NCI-H82 treated with DMSO at 0.1 percent for 48 hours (cell line): Measurements from ENCODE around the gene MINPP1.
"Not testable (repeated sequence)": the region's sequence is repeated elsewhere in the genome, so short reads cannot be mapped to it uniquely, and the experiment has no call there.

Experiments
- DNase-seq: peaks from one replicate; lab custom pipeline; 2025; ENCODE audit not compliant: unreplicated experiment; lab: John Stamatoyannopoulos, UW

The MINPP1 gene

GRCh38 chr10:87504640-87505365 lies at the start of gene MINPP1:
Gene MINPP1 (plus strand): TSS chr10:87504893. CDS start chr10:87504916, 23 bp downstream.
- DNase-seq: peak; percentile 27

GRCh38 chr10:87456586-87457220 lies 48.0 kb upstream of the MINPP1 start:
- not testable (repeated sequence) for DNase-seq

GRCh38 chr10:87461751-87462150 lies 42.9 kb upstream of the MINPP1 start:
- not testable (repeated sequence) for DNase-seq

- not testable (repeated sequence) for DNase-seq
Observed at GRCh38 chr10:87466849-87467248, 37.8 kb upstream of the MINPP1 start.

GRCh38 chr10:87488733-87489132 lies 16.0 kb upstream of the MINPP1 start:
- not testable (repeated sequence) for DNase-seq

GRCh38 chr10:87490285-87490684 lies 14.4 kb upstream of the MINPP1 start:
- DNase-seq: not testable (repeated sequence)

- DNase-seq: not testable (repeated sequence)
Observed at GRCh38 chr10:87492450-87492849, 12.2 kb upstream of the MINPP1 start.

- DNase-seq: not testable (repeated sequence)
Observed at GRCh38 chr10:87495446-87495845, 9.2 kb upstream of the MINPP1 start.

- DNase-seq: not testable (repeated sequence)
Observed at GRCh38 chr10:87497386-87497785, 7.3 kb upstream of the MINPP1 start.

- DNase-seq: not testable (repeated sequence)
Observed at GRCh38 chr10:87498106-87498789, 6.4 kb upstream of the MINPP1 start.

- DNase-seq: no peak
Observed at GRCh38 chr10:87500646-87501048, 4.0 kb upstream of the MINPP1 start.

- no peak for DNase-seq
Observed at GRCh38 chr10:87503401-87503800, 1.3 kb upstream of the MINPP1 start.

GRCh38 chr10:87503886-87504285 lies 807 bp upstream of the MINPP1 start:
- no peak for DNase-seq

- DNase-seq: no peak
Observed at GRCh38 chr10:87504307-87504639, 420 bp upstream of the MINPP1 start.

- no peak for DNase-seq
Observed at GRCh38 chr10:87505366-87506111, 846 bp downstream of the MINPP1 start.

GRCh38 chr10:87506956-87507355 lies 2.3 kb downstream of the MINPP1 start:
- no peak for DNase-seq

GRCh38 chr10:87507879-87508483 lies 3.3 kb downstream of the MINPP1 start:
- DNase-seq: no peak

GRCh38 chr10:87508837-87509236 lies 4.1 kb downstream of the MINPP1 start:
- DNase-seq: no peak

- DNase-seq: no peak
Observed at GRCh38 chr10:87510025-87510424, 5.3 kb downstream of the MINPP1 start.

GRCh38 chr10:87511526-87511925 lies 6.8 kb downstream of the MINPP1 start:
- no peak for DNase-seq

- DNase-seq: no peak
Observed at GRCh38 chr10:87518937-87519336, 14.2 kb downstream of the MINPP1 start.
